Retinal pigment epithelial cell (primary cell): Measurements from ENCODE around the gene EZH1.

ENCODE experiments used
- DNase-seq: peaks from one replicate; pipeline ENCODE4 v3.0.0-alpha.2; 2010; ENCODE audit warnings: low read depth
- H3K4me3 ChIP-seq: 2 replicates; pipeline ENCODE4 v1.5.1; 2011; ENCODE audit warnings: mild to moderate bottlenecking, low read length, control low read depth, moderate library complexity
- TF ChIP-seq, protein P1 (sequence below): conservative IDR thresholded peaks from 2 replicates; pipeline ENCODE4 v1.5.1; 2011; ENCODE audit warnings: low read depth, low read length, control low read depth, inconsistent platforms

The EZH1 gene

DNA sequence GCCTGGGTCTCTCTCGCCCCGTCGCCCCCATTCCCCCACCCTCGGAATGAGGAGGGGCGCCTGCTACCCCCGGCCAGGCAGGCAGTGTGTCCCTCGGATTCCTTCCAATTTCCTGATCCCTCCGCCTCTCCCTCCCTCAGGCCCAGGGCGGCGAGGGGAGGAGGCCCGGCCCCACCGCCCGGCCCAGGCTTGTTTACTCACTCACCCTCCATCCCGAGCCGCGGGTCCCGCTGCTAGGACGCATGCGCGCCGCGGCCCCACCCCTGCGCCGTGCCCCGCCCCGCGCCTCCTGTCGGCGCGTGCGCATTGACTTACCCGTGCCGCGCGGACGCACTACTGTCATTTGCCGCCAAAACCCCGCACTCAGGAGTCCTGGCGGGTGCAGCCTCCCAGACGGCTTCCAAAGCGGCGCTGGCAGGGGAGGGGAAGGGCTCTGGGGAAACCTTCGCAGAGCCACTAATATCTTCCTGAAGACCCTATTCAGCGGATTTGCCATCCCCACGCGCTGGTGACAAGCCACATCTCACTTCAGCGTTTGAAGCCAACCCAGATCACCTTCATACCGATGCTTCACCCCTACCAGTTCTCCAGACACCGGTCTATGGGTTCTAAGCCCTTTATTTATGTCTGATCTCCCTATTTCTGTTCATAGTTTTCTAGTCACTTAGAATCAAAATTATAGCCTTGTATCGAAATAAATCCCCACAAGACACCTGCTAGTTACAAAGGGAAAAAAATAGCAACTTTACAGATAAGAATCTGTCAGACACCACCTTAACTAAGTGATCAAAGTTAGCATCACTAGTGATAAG, at the start of gene EZH1:
Gene EZH1, minus strand, starts transcription at position 235 of the 812 bp plus-strand sequence. CDS start 16,099 bp downstream, outside the sequence.
- TF ChIP-seq, protein P1, sequence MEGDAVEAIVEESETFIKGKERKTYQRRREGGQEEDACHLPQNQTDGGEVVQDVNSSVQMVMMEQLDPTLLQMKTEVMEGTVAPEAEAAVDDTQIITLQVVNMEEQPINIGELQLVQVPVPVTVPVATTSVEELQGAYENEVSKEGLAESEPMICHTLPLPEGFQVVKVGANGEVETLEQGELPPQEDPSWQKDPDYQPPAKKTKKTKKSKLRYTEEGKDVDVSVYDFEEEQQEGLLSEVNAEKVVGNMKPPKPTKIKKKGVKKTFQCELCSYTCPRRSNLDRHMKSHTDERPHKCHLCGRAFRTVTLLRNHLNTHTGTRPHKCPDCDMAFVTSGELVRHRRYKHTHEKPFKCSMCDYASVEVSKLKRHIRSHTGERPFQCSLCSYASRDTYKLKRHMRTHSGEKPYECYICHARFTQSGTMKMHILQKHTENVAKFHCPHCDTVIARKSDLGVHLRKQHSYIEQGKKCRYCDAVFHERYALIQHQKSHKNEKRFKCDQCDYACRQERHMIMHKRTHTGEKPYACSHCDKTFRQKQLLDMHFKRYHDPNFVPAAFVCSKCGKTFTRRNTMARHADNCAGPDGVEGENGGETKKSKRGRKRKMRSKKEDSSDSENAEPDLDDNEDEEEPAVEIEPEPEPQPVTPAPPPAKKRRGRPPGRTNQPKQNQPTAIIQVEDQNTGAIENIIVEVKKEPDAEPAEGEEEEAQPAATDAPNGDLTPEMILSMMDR = no peak
- H3K4me3 ChIP-seq = peak within 1 kb of the TSS; percentile 84
- DNase-seq = peak; percentile 48

GRCh38 chr17:42792545-42792944, 47.7 kb upstream of the EZH1 start:
- H3K4me3 ChIP-seq = no peak overlapping the region
- TF ChIP-seq, protein P1 = no peak
- DNase-seq = no peak

GRCh38 chr17:42791948-42792347, 47.1 kb upstream of the EZH1 start:
- TF ChIP-seq, protein P1 = no peak
- no peak for DNase-seq
- no peak overlapping the region for H3K4me3 ChIP-seq

- no peak overlapping the region for H3K4me3 ChIP-seq
- TF ChIP-seq, protein P1 = no peak
- no peak for DNase-seq
These were observed 42.4 kb upstream of the EZH1 start for GRCh38 chr17:42787266-42787665.

DNA sequence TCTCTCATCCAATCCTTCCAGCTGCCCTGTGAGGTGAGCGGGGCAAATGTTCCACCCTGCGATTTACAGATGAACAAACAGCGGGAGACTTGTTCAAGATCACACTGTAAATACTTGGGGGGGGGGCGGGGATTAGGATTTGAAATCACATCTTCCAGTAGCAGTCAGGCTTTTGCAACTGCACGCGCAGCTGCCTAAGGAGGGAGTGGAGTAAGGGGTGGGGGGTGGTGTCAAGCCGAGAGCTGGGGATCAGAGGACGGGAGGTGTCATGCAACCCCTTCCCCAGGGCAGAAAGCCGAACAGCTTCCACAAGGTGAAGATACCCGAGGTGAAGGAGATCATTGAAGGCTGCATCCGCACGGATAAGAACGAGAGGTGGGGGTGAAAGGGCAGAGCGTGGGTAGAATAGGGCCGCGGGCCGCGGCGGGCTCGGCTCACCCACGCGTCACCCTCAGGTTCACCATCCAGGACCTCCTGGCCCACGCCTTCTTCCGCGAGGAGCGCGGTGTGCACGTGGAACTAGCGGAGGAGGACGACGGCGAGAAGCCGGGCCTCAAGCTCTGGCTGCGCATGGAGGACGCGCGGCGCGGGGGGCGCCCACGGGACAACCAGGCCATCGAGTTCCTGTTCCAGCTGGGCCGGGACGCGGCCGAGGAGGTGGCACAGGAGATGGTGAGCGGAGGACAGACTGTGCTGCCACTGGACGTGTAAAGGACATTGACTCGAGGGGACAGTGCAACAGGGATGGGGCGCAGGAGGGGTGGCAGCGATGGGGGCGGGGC, 40.2 kb upstream of the EZH1 start:
- DNase-seq = no peak
- no peak overlapping the region for H3K4me3 ChIP-seq
- TF ChIP-seq, protein P1 = no peak

DNA sequence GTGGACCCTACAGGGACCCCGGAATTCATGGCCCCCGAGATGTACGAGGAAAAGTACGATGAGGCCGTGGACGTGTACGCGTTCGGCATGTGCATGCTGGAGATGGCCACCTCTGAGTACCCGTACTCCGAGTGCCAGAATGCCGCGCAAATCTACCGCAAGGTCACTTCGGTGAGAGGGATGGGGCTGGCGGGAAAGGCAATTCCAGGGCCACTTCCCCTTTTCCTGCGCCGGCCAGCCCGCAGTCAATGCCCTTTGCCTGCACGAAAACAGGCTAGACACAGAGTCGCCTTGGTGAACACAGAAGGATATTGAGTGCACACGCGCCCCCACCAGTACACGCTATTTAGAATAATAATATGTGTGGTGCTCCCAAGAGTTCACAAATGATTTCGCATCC, 39.6 kb upstream of the EZH1 start:
- TF ChIP-seq, protein P1 = no peak
- no peak for DNase-seq
- no peak overlapping the region for H3K4me3 ChIP-seq
